A673 (cell line): ENCODE results near the gene TAF5L.

Experiments used
- CTCF ChIP-seq: fragments of 300-800, 200-600 bp; sonication (generic); conservative IDR thresholded peaks from 2 replicates; pipeline ENCODE4 v1.5.1; 2017; ENCODE audit warnings: low read depth, mild to moderate bottlenecking, antibody characterized with exemption, low read length, moderate library complexity, mixed read lengths
- EZH2 ChIP-seq: fragments of 200-600 bp; sonication (generic); IDR thresholded peaks from 2 replicates; pipeline ENCODE4 v1.6.1; 2017; ENCODE audit warnings: borderline replicate concordance, low read depth, mild to moderate bottlenecking, mixed read lengths, antibody characterized with exemption, low read length; ENCODE audit not compliant: poor library complexity, severe bottlenecking

DNA sequence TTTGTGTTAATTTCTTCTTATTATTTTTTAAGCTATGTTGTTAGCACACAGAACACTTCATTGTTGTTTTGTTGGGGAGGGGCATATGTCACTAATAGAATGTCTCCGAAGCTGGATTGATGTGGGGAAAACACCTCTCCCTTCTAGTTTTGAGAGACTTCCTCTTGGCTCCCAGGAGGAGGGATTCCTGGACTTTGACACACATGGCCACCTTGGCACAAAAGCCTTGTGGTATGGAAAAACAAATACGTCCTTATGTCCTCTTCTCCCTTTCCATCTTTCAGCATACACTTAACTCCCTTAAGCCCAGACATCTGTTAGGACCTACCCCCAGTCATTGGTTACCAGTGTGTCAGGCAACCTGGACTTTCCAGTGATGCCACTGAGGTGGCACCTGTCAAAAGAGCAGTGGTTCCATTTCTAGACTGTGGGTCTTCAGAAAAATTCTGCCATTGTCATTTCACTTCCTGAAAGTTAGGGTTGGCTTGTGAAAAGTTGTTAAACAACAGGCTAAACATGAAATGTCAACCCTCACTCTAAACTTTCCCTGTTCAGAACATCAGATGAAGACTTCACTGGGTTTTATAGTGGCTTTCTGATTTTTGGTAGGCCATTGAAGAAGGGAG lies 54.9 kb downstream of the TAF5L start:
- no peak for TF ChIP-seq CTCF
- TF ChIP-seq EZH2 = no peak
